ENCODE measurements around the gene VENTX. TPM values are rescaled to one million over a fixed set of nuclear protein-coding genes. Genes with fewer than 3 reads are reported as not detected.

Gene VENTX
- total RNA-seq, 1 experiment from 2014 or later, result 28.0 TPM

DNA sequence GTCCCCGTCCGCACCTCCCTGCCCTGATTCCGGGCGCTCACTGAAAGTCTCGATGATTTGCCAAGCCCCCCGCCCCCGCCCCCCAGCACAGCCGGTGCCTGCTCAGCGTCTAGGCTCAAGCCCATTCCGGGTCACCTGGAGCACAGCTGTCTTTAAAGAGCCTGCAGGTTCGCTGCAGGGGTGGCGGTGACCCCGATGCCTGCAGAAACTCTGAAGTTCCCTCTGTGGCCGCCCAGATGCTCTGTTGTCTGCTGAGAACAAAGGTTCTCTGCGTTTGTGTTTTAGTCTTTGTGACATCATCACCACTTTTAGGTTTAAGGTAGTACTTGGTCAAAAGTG, 780 bp downstream of the VENTX start:
- peak overlapping the region; percentile 71 for H3K4me3 Mint-ChIP-seq
- peaks cover 47% of the 10 kb centered on the region for H3K27me3 Mint-ChIP-seq (ENCODE audit: low read depth)
- CTCF ChIA-PET, result interaction anchor here (0.8 to 1.4 kb wide), 2 partner anchors 9 to 97 kb away, joined by 3 to 6 read pairs; no protein-coding TSS in a partner anchor
- DNase-seq (ENCODE audit: low spot score) (no peak), ATAC-seq (no peak)
- no peak overlapping the region for H3K27ac Mint-ChIP-seq
- H3K36me3 Mint-ChIP-seq, result peaks cover 11% of the 10 kb centered on the region
- H3K4me1 Mint-ChIP-seq, result peaks cover 33% of the 10 kb centered on the region
- POLR2A ChIA-PET, result no interaction called here
- TF ChIP-seq MYBL2 (CRISPR knock-in tag; IDR thresholded peaks at IDR 0.05), result no peak
- 0 out of 2 replicates have a peak, but pooled peaks have one; percentile 4 for TF ChIP-seq SP1 (CRISPR knock-in tag; conservative IDR thresholded peaks at IDR 0.05)
- TF ChIP-seq MXD4 (CRISPR knock-in tag; IDR thresholded peaks at IDR 0.05; ENCODE audit: borderline replicate concordance), result no peak
- no peak for TF ChIP-seq CDX4 (CRISPR knock-in tag; IDR thresholded peaks at IDR 0.05; ENCODE audit: borderline replicate concordance)
- H3K9me3 Mint-ChIP-seq, result no peaks in the 10 kb centered on the region

GRCh38 chr10:133239990-133240389, 2.3 kb downstream of the VENTX start:
- POLR2A ChIA-PET, result no interaction called here
- Mint-ChIP-seq H3K4me3 (no peak overlapping the region), H3K36me3 (peaks cover 11% of the 10 kb centered on the region), H3K27me3 (ENCODE audit: low read depth) (peaks cover 34% of the 10 kb centered on the region), H3K4me1 (peaks cover 34% of the 10 kb centered on the region), H3K9me3 (no peaks in the 10 kb centered on the region), H3K27ac (no peak overlapping the region)
- ATAC-seq (no peak), DNase-seq (ENCODE audit: low spot score) (no peak)
- TF ChIP-seq ZNF219 (CRISPR knock-in tag; IDR thresholded peaks at IDR 0.05; ENCODE audit: borderline replicate concordance) (no peak), USF1 (CRISPR knock-in tag; IDR thresholded peaks at IDR 0.05) (no peak), JUN (CRISPR knock-in tag; IDR thresholded peaks at IDR 0.05) (no peak), GRHL2 (CRISPR knock-in tag; IDR thresholded peaks at IDR 0.05; ENCODE audit: insufficient replicate concordance, severe bottlenecking) (no peak), ZNF317 (CRISPR knock-in tag; IDR thresholded peaks at IDR 0.05; ENCODE audit: borderline replicate concordance, low read depth) (no peak), SP1 (CRISPR knock-in tag; conservative IDR thresholded peaks at IDR 0.05) (no peak), ZNF671 (CRISPR knock-in tag; IDR thresholded peaks at IDR 0.05) (no peak), IRF2 (CRISPR knock-in tag; IDR thresholded peaks at IDR 0.05; ENCODE audit: borderline replicate concordance, low read depth) (no peak)
- TF ChIP-seq, protein P1, sequence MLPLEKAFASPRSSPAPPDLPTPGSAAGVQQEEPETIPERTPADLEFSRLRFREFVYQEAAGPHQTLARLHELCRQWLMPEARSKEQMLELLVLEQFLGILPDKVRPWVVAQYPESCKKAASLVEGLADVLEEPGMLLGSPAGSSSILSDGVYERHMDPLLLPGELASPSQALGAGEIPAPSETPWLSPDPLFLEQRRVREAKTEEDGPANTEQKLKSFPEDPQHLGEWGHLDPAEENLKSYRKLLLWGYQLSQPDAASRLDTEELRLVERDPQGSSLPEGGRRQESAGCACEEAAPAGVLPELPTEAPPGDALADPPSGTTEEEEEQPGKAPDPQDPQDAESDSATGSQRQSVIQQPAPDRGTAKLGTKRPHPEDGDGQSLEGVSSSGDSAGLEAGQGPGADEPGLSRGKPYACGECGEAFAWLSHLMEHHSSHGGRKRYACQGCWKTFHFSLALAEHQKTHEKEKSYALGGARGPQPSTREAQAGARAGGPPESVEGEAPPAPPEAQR (CRISPR knock-in tag; IDR thresholded peaks at IDR 0.05), result no peak
- TF ChIP-seq, protein P2, sequence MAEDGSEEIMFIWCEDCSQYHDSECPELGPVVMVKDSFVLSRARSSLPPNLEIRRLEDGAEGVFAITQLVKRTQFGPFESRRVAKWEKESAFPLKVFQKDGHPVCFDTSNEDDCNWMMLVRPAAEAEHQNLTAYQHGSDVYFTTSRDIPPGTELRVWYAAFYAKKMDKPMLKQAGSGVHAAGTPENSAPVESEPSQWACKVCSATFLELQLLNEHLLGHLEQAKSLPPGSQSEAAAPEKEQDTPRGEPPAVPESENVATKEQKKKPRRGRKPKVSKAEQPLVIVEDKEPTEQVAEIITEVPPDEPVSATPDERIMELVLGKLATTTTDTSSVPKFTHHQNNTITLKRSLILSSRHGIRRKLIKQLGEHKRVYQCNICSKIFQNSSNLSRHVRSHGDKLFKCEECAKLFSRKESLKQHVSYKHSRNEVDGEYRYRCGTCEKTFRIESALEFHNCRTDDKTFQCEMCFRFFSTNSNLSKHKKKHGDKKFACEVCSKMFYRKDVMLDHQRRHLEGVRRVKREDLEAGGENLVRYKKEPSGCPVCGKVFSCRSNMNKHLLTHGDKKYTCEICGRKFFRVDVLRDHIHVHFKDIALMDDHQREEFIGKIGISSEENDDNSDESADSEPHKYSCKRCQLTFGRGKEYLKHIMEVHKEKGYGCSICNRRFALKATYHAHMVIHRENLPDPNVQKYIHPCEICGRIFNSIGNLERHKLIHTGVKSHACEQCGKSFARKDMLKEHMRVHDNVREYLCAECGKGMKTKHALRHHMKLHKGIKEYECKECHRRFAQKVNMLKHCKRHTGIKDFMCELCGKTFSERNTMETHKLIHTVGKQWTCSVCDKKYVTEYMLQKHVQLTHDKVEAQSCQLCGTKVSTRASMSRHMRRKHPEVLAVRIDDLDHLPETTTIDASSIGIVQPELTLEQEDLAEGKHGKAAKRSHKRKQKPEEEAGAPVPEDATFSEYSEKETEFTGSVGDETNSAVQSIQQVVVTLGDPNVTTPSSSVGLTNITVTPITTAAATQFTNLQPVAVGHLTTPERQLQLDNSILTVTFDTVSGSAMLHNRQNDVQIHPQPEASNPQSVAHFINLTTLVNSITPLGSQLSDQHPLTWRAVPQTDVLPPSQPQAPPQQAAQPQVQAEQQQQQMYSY (CRISPR knock-in tag; IDR thresholded peaks at IDR 0.05), result no peak
- TF ChIP-seq, protein P3, sequence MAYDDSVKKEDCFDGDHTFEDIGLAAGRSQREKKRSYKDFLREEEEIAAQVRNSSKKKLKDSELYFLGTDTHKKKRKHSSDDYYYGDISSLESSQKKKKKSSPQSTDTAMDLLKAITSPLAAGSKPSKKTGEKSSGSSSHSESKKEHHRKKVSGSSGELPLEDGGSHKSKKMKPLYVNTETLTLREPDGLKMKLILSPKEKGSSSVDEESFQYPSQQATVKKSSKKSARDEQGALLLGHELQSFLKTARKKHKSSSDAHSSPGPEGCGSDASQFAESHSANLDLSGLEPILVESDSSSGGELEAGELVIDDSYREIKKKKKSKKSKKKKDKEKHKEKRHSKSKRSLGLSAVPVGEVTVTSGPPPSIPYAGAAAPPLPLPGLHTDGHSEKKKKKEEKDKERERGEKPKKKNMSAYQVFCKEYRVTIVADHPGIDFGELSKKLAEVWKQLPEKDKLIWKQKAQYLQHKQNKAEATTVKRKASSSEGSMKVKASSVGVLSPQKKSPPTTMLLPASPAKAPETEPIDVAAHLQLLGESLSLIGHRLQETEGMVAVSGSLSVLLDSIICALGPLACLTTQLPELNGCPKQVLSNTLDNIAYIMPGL (CRISPR knock-in tag; IDR thresholded peaks at IDR 0.05), result no peak
- CTCF ChIA-PET, result interaction anchor here (1.0 kb wide), 1 partner anchor 27 kb away, joined by 3 read pairs; no protein-coding TSS in a partner anchor
